ENCODE results near the gene ZNF107. TPM values are rescaled to one million over a fixed set of nuclear protein-coding genes. Genes with fewer than 3 reads are reported as not detected.

The ZNF107 gene
- total and polyA plus RNA-seq, 2 of the 8 experiments (the other 6 are each of a cell fraction or from before 2014, with no cell fraction given) = 3.4 to 31.0 TPM

GRCh38 chr7:64651203-64651602, 14.7 kb upstream of the ZNF107 start:
- no peak overlapping the region for H3K56ac ChIP-seq (replicated peaks; ENCODE audit: insufficient read length, low read depth, low read length)
- POLR2A ChIA-PET (ENCODE audit: partially characterized antibody) = no interaction called here
- CTCF ChIA-PET (ENCODE audit: partially characterized antibody) = no interaction called here
- no peak overlapping the region for H2BK12ac ChIP-seq (ENCODE audit: low read depth, low read length)
- no peak overlapping the region for H2AK5ac ChIP-seq (ENCODE audit: low read depth, low read length)
- H3K27me3 ChIP-seq (replicated peaks in 1 of 4; ENCODE audit: control insufficient read depth in 3 of 4, extremely low read depth in 1 of 4, insufficient read depth in 3 of 4, low read length in 3 of 4) = no peaks in the 10 kb centered on the region
- no peak overlapping the region for H2BK15ac ChIP-seq (ENCODE audit: low read length)
- no peak overlapping the region for H2BK5ac ChIP-seq (ENCODE audit: low read depth, low read length)
- H3K23me2 ChIP-seq (ENCODE audit: low read depth, low read length) = no peaks in the 10 kb centered on the region
- no peak for DNase-seq (ENCODE audit: low read depth in 1 of 2, low spot score in 2 of 2)
- no peaks in the 10 kb centered on the region for H4K20me1 ChIP-seq (replicated peaks in 1 of 2; ENCODE audit: control insufficient read depth in 1 of 2, insufficient read depth in 2 of 2, low read length in 2 of 2)
- no peak overlapping the region for H4K91ac ChIP-seq (replicated peaks; ENCODE audit: insufficient read length, low read length)
- no peak overlapping the region for H2BK20ac ChIP-seq (ENCODE audit: low read length)
- peaks cover 55 to 75% of the 10 kb centered on the region in 2 experiments for H3K9me3 ChIP-seq (ENCODE audit: insufficient read depth in 2 of 2, low read depth in 1 of 2, low read length in 1 of 2)
- H3K18ac ChIP-seq (ENCODE audit: extremely low read depth, low read length) = no peak overlapping the region
- H3K36me3 ChIP-seq (ENCODE audit: control insufficient read depth in 2 of 4, insufficient read depth in 4 of 4, low read length in 3 of 4) = peaks cover 0 to 3% (median 0%) of the 10 kb centered on the region in 4 experiments; a peak in 1 of 8 replicates
- FAIRE-seq = no peak
- H3K4me1 ChIP-seq (replicated peaks in 1 of 4; ENCODE audit: control insufficient read depth in 3 of 4, insufficient read depth in 4 of 4, low read length in 3 of 4) = no peaks in the 10 kb centered on the region
- no peak overlapping the region for H3K4me3 ChIP-seq (ENCODE audit: extremely low read depth in 1 of 4, insufficient read depth in 2 of 4, low read depth in 3 of 4, low read length in 4 of 4)
- no peak overlapping the region for H3K4me2 ChIP-seq (ENCODE audit: insufficient read depth in 1 of 2, low read depth in 2 of 2, low read length in 2 of 2)
- no peak overlapping the region for H3K9ac ChIP-seq (replicated peaks in 1 of 4; ENCODE audit: extremely low read depth in 1 of 4, low read depth in 3 of 4, low read length in 3 of 4)
- WGBS, 2 experiments (ENCODE audit: extremely low coverage in 1 of 2, insufficient coverage in 1 of 2, insufficient read length in 1 of 2, insufficient replicate concordance in 2 of 2, low coverage in 1 of 2, low lambda C conversion rate in 2 of 2, missing lambda C conversion rate in 1 of 2) = 100% methylated on average over 1 of the region's 1 CpG; no CpG with 5 or more reads in 1 of the 2 experiments
- H3K14ac ChIP-seq (ENCODE audit: insufficient read length) = no peak overlapping the region
- no peak overlapping the region for H3K27ac ChIP-seq (ENCODE audit: low read depth, low read length)
- H3K4ac ChIP-seq (replicated peaks; ENCODE audit: insufficient read length, low read depth, low read length) = no peak overlapping the region
- H3K79me2 ChIP-seq (ENCODE audit: control insufficient read depth in 1 of 2, insufficient read depth in 2 of 2, low read length in 2 of 2) = no peaks in the 10 kb centered on the region
- no peak overlapping the region for H2BK120ac ChIP-seq (replicated peaks; ENCODE audit: low read depth, low read length)
- H3K23ac ChIP-seq (ENCODE audit: insufficient read length) = no peak overlapping the region
- no peaks in the 10 kb centered on the region for H3K79me1 ChIP-seq (ENCODE audit: low read depth, low read length)
- H4K8ac ChIP-seq (ENCODE audit: extremely low read depth, insufficient read depth, low read length) = no peak overlapping the region
- H4K5ac ChIP-seq (ENCODE audit: insufficient read length, low read depth, low read length) = no peak overlapping the region
- H2AFZ ChIP-seq (ENCODE audit: low read length) = no peak overlapping the region
- TF ChIP-seq SIN3A (conservative IDR thresholded peaks at IDR 0.05 in 1 of 2, IDR thresholded peaks at IDR 0.05 in 1 of 2; ENCODE audit: low read depth in 1 of 2, low read length in 2 of 2) = no peak
- TF ChIP-seq KDM1A (IDR thresholded peaks at IDR 0.05; ENCODE audit: borderline replicate concordance, low read length) = no peak
- TF ChIP-seq GTF2F1 (IDR thresholded peaks at IDR 0.05; ENCODE audit: borderline replicate concordance, low read depth, low read length) = no peak
- no peak for TF ChIP-seq PHF8 (conservative IDR thresholded peaks at IDR 0.05; ENCODE audit: low read depth, low read length)
- TF ChIP-seq SIRT6 (IDR thresholded peaks at IDR 0.05; ENCODE audit: low read length) = no peak
- TF ChIP-seq EZH2 (IDR thresholded peaks at IDR 0.05; ENCODE audit: low read depth, low read length, severe bottlenecking) = no peak
- no peak for TF ChIP-seq POLR2A (IDR thresholded peaks at IDR 0.05; ENCODE audit: control extremely low read depth in 1 of 2, low read depth in 2 of 2, low read length in 2 of 2)
